ENCODE measurements around the gene IMP4. TPM values are rescaled to one million over a fixed set of nuclear protein-coding genes. Genes with fewer than 3 reads are reported as not detected.

Gene IMP4
- total and polyA plus RNA-seq, 2 donors (not counting 3 experiments of a cell fraction or from before 2014, with no cell fraction given): 74.0 to 149 TPM

- H3K9ac ChIP-seq (replicated peaks; ENCODE audit: extremely low read depth, insufficient read depth, low read length): no peak overlapping the region
- H3K4me3 ChIP-seq (replicated peaks in 1 of 3; ENCODE audit: insufficient read depth in 1 of 3, low read depth in 1 of 3, low read length in 3 of 3): no peak overlapping the region
- H3K27ac ChIP-seq (ENCODE audit: insufficient read depth, low read depth, low read length): no peak overlapping the region
- DNase-seq (ENCODE audit: low read depth, low spot score) (no peak), FAIRE-seq (no peak)
- no peaks in the 10 kb centered on the region for H3K9me3 ChIP-seq (replicated peaks; ENCODE audit: control insufficient read depth, insufficient read depth, low read length)
- POLR2A ChIA-PET: no interaction called here
- no peak overlapping the region for H3K4me2 ChIP-seq (ENCODE audit: insufficient read depth, low read length)
- intact Hi-C loops (cut with micrococcal nuclease): no loop called here
- H3K79me2 ChIP-seq (ENCODE audit: control insufficient read depth, insufficient read depth, low read length): no peaks in the 10 kb centered on the region
- no peaks in the 10 kb centered on the region for H3K4me1 ChIP-seq (ENCODE audit: control insufficient read depth, extremely low read depth, insufficient read depth, low read length)
- H4K20me1 ChIP-seq (replicated peaks; ENCODE audit: control insufficient read depth, extremely low read depth, insufficient read depth, low read length): no peaks in the 10 kb centered on the region
- no TSS peak for BruUV-seq (replicated peaks)
- peaks cover 5 to 8% of the 10 kb centered on the region in 2 experiments for H3K27me3 ChIP-seq (ENCODE audit: control insufficient read depth in 2 of 2, insufficient read depth in 2 of 2, low read length in 2 of 2)
- H3K9me1 ChIP-seq (replicated peaks; ENCODE audit: control insufficient read depth, extremely low read depth, insufficient read depth, low read length): no peaks in the 10 kb centered on the region
- TF ChIP-seq EZH2 (IDR thresholded peaks at IDR 0.05; ENCODE audit: borderline replicate concordance, low read depth, low read length, severe bottlenecking): no peak
- TF ChIP-seq CTCF (IDR thresholded peaks at IDR 0.05; ENCODE audit: extremely low read depth in 1 of 2, insufficient read depth in 1 of 2, low read depth in 1 of 2, low read length in 2 of 2): no peak
- no peak for TF ChIP-seq JUN (IDR thresholded peaks at IDR 0.05; ENCODE audit: borderline replicate concordance, insufficient read depth, insufficient read length, low read depth)
- no peak for TF ChIP-seq GATA2 (IDR thresholded peaks at IDR 0.05; ENCODE audit: insufficient read depth, insufficient read length, low read depth, low read length)
- TF ChIP-seq MAX (IDR thresholded peaks at IDR 0.05; ENCODE audit: insufficient read depth, insufficient read length): no peak
- TF ChIP-seq POLR2A (IDR thresholded peaks at IDR 0.05; ENCODE audit: low read depth, low read length): no peak
- TF ChIP-seq FOS (IDR thresholded peaks at IDR 0.05; ENCODE audit: borderline replicate concordance, insufficient read depth, low read length): no peak
- TF ChIP-seq POLR2AphosphoS5 (IDR thresholded peaks at IDR 0.05; ENCODE audit: insufficient read depth, low read depth, low read length): no peak
- TF ChIP-seq MYC (IDR thresholded peaks at IDR 0.05; ENCODE audit: low read depth, low read length): no peak
- CTCF ChIA-PET: interaction anchor here (1.5 kb wide), 1 partner anchor 13 kb away, joined by 5 read pairs; no protein-coding TSS in a partner anchor
- dilution Hi-C loops (cut with MboI; ENCODE audit: extremely low pct_ligation_motif_present, low sequenced_read_pairs): no loop called here
- H2AFZ ChIP-seq (ENCODE audit: low read depth, low read length): no peak overlapping the region
- H3K36me3 ChIP-seq (ENCODE audit: control insufficient read depth in 2 of 2, extremely low read depth in 1 of 2, insufficient read depth in 2 of 2, low read length in 2 of 2): no peaks in the 10 kb centered on the region
These were observed 23.8 kb upstream of the IMP4 start for GRCh38 chr2:130318906-130319305.

Data from endothelial cell of umbilical vein (primary cell).